Measurements from ENCODE around the gene PLXDC2.

DNA sequence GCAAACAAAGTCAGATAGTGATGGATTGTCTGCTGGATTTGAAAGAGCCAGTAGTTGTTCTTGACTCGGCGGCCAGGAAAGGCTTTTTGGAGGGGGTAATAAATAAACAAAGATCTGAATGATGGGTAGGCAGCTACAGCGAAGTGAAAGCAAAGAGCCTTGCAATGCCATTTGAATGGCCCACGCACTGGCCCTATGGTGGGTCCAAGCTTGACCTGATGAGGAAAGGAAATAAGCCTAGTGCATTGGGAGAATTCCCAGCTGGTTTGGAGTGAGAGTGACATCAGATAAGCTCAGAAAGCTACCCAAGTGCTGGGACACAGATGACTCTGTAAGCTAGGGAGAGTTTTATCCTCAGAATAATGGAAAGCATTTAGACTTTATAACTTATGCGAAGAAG is 365.2 kb downstream of the PLXDC2 start:
- TF ChIP-seq SUPT20H (IDR thresholded peaks at IDR 0.05; ENCODE audit: borderline replicate concordance, control insufficient read depth, low read depth, low read length) (no peak), ZZZ3 (IDR thresholded peaks at IDR 0.05; ENCODE audit: control insufficient read depth, insufficient read length, low read depth) (no peak)
- TF ChIP-seq, protein P1, sequence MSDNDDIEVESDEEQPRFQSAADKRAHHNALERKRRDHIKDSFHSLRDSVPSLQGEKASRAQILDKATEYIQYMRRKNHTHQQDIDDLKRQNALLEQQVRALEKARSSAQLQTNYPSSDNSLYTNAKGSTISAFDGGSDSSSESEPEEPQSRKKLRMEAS (IDR thresholded peaks at IDR 0.05; ENCODE audit: low read depth, low read length) = no peak
- TF ChIP-seq, protein P2, sequence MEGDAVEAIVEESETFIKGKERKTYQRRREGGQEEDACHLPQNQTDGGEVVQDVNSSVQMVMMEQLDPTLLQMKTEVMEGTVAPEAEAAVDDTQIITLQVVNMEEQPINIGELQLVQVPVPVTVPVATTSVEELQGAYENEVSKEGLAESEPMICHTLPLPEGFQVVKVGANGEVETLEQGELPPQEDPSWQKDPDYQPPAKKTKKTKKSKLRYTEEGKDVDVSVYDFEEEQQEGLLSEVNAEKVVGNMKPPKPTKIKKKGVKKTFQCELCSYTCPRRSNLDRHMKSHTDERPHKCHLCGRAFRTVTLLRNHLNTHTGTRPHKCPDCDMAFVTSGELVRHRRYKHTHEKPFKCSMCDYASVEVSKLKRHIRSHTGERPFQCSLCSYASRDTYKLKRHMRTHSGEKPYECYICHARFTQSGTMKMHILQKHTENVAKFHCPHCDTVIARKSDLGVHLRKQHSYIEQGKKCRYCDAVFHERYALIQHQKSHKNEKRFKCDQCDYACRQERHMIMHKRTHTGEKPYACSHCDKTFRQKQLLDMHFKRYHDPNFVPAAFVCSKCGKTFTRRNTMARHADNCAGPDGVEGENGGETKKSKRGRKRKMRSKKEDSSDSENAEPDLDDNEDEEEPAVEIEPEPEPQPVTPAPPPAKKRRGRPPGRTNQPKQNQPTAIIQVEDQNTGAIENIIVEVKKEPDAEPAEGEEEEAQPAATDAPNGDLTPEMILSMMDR (IDR thresholded peaks at IDR 0.05 in 2 of 3, conservative IDR thresholded peaks at IDR 0.05 in 1 of 3; ENCODE audit: control insufficient read depth in 2 of 3, extremely low read depth in 1 of 3, insufficient read depth in 1 of 3, low read depth in 3 of 3, low read length in 3 of 3) = no peak
